ENCODE results near the gene FIGNL1. TPM values are rescaled to one million over a fixed set of nuclear protein-coding genes. Genes with fewer than 3 reads are reported as not detected.

FIGNL1 gene
- total RNA-seq, 1 donor from 2014 or later, result 5.5 TPM

GRCh38 chr7:50418086-50418515, 32.0 kb downstream of the FIGNL1 start:
- Histone ChIP-seq H3K4me1 (no peaks in the 10 kb centered on the region), H3K27me3 (no peaks in the 10 kb centered on the region), H3K36me3 (no peaks in the 10 kb centered on the region), H3K4me3 (no peak overlapping the region), H3K9me3 (no peaks in the 10 kb centered on the region), H3K27ac (no peak overlapping the region)
- peak; percentile 79 for DNase-seq
- peak; percentile 85 for TF ChIP-seq CTCF (IDR thresholded peaks at IDR 0.05)
- peak; percentile 94 for ATAC-seq
- intact Hi-C loops (cut with DNase I), result no loop called here

- Histone ChIP-seq H3K9me3 (no peaks in the 10 kb centered on the region), H3K27me3 (no peaks in the 10 kb centered on the region), H3K36me3 (no peaks in the 10 kb centered on the region), H3K27ac (no peak overlapping the region), H3K4me1 (no peaks in the 10 kb centered on the region), H3K4me3 (no peak overlapping the region)
- peak; percentile 71 for ATAC-seq
- no peak for DNase-seq
- intact Hi-C loops (cut with DNase I), result no loop called here
- no peak for TF ChIP-seq CTCF (IDR thresholded peaks at IDR 0.05)
Observed at GRCh38 chr7:50416527-50417182, 33.5 kb downstream of the FIGNL1 start.

- no peaks in the 10 kb centered on the region for H3K27me3 ChIP-seq
- H3K36me3 ChIP-seq, result no peaks in the 10 kb centered on the region
- H3K4me3 ChIP-seq, result no peak overlapping the region
- H3K27ac ChIP-seq, result no peak overlapping the region
- no peaks in the 10 kb centered on the region for H3K4me1 ChIP-seq
- no peaks in the 10 kb centered on the region for H3K9me3 ChIP-seq
- intact Hi-C loops (cut with DNase I), result no loop called here
- ATAC-seq (no peak), DNase-seq (no peak)
- TF ChIP-seq CTCF (IDR thresholded peaks at IDR 0.05), result no peak
Observed at GRCh38 chr7:50415844-50416364, 34.2 kb downstream of the FIGNL1 start.

GRCh38 chr7:50413561-50413960, 36.6 kb downstream of the FIGNL1 start:
- intact Hi-C loops (cut with DNase I), result no loop called here
- no peaks in the 10 kb centered on the region for H3K9me3 ChIP-seq
- no peak overlapping the region for H3K4me3 ChIP-seq
- H3K36me3 ChIP-seq, result no peaks in the 10 kb centered on the region
- H3K27me3 ChIP-seq, result no peaks in the 10 kb centered on the region
- DNase-seq (no peak), ATAC-seq (no peak)
- no peak overlapping the region for H3K27ac ChIP-seq
- TF ChIP-seq CTCF (IDR thresholded peaks at IDR 0.05), result no peak
- H3K4me1 ChIP-seq, result no peaks in the 10 kb centered on the region

- Histone ChIP-seq H3K27me3 (no peaks in the 10 kb centered on the region), H3K4me3 (no peak overlapping the region), H3K4me1 (no peaks in the 10 kb centered on the region), H3K27ac (no peak overlapping the region), H3K36me3 (no peaks in the 10 kb centered on the region), H3K9me3 (no peaks in the 10 kb centered on the region)
- ATAC-seq (no peak), DNase-seq (no peak)
- TF ChIP-seq CTCF (IDR thresholded peaks at IDR 0.05), result no peak
- intact Hi-C loops (cut with DNase I), result no loop called here
Observed at GRCh38 chr7:50412973-50413372, 37.2 kb downstream of the FIGNL1 start.
